ENCODE results near the gene FAM83G. TPM values are rescaled to one million over a fixed set of nuclear protein-coding genes. Genes with fewer than 3 reads are reported as not detected.
A peak's percentile ranks its signal among the peaks of the same experiment; 100 is the strongest.

Gene FAM83G
- polyA plus RNA-seq, 1 of the 3 experiments (the other 2 are of a cell fraction), result 6.5 TPM

GRCh38 chr17:19005137-19005773 lies 691 bp upstream of the FAM83G start:
- H3K4me3 ChIP-seq (ENCODE audit: low read depth in 2 of 2, low read length in 1 of 2), result peak overlapping the region; percentile 58 to 68; a peak in 1 of 4 replicates
- H3K9ac ChIP-seq, result peak overlapping the region; percentile 80; the same call in 1 of the 2 replicates
- CTCF ChIA-PET, result no interaction called here
- H4K20me1 ChIP-seq (ENCODE audit: insufficient read depth), result no peaks in the 10 kb centered on the region
- peak overlapping the region; percentile 13; the same call in 1 of the 2 replicates for H2AFZ ChIP-seq (ENCODE audit: low read depth)
- DNase-seq, result no peak
- H3K9me2 ChIP-seq, result no peaks in the 10 kb centered on the region
- peaks cover 34% of the 10 kb centered on the region; the same call in 1 of the 2 replicates for H3K79me2 ChIP-seq (ENCODE audit: insufficient read depth)
- peaks cover 8 to 14% of the 10 kb centered on the region in 2 experiments; a peak in 2 of 4 replicates for H3K4me1 ChIP-seq (ENCODE audit: control insufficient read depth in 1 of 2, insufficient read depth in 2 of 2, low read depth in 1 of 2, low read length in 1 of 2)
- WGBS (ENCODE audit: low lambda C conversion rate), result 100% methylated on average over 1 of the region's 13 CpGs
- H3K27me3 ChIP-seq (ENCODE audit: insufficient read depth), result no peaks in the 10 kb centered on the region
- H3K9me3 ChIP-seq, result no peaks in the 10 kb centered on the region
- TF ChIP-seq, protein P1, sequence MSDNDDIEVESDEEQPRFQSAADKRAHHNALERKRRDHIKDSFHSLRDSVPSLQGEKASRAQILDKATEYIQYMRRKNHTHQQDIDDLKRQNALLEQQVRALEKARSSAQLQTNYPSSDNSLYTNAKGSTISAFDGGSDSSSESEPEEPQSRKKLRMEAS (IDR thresholded peaks at IDR 0.05; ENCODE audit: low read depth), result no peak
- TF ChIP-seq REST (IDR thresholded peaks at IDR 0.05; ENCODE audit: low read depth, low read length) (no peak), EP300 (IDR thresholded peaks at IDR 0.05; ENCODE audit: borderline replicate concordance in 1 of 2, low read depth in 1 of 2, low read length in 1 of 2) (no peak)
- POLR2A ChIA-PET, result no interaction called here
- H3K27ac ChIP-seq (ENCODE audit: low read depth in 2 of 2, low read length in 1 of 2), result 0 out of 4 replicates have a peak overlapping the region, but pooled peaks of 1 of the 2 experiments have one; percentile 27
- peaks cover 0 to 3% of the 10 kb centered on the region in 2 experiments for H3K36me3 ChIP-seq (replicated peaks in 1 of 2; ENCODE audit: control insufficient read depth in 1 of 2, insufficient read depth in 2 of 2, low read length in 1 of 2)
- H3K4me2 ChIP-seq, result peak overlapping the region; percentile 79; the same call in 1 of the 2 replicates
- peaks cover 15% of the 10 kb centered on the region for H3F3A ChIP-seq (replicated peaks; ENCODE audit: insufficient read depth)

GRCh38 chr17:19003543-19004420 lies 782 bp downstream of the FAM83G start:
- H3K9me2 ChIP-seq, result no peaks in the 10 kb centered on the region
- 75% methylated on average over 58 of the region's 73 CpGs for WGBS (ENCODE audit: low lambda C conversion rate)
- no peak for TF ChIP-seq CHD2 (IDR thresholded peaks at IDR 0.05; ENCODE audit: low read length, partially characterized antibody)
- TF ChIP-seq ZBTB33 (IDR thresholded peaks at IDR 0.05; ENCODE audit: borderline replicate concordance, low read depth), result no peak
- TF ChIP-seq TCF12 (IDR thresholded peaks at IDR 0.05), result no peak
- no peak for TF ChIP-seq FOXJ3 (CRISPR knock-in tag; IDR thresholded peaks at IDR 0.05)
- no peak for TF ChIP-seq MEF2A (IDR thresholded peaks at IDR 0.05; ENCODE audit: borderline replicate concordance, low read depth)
- TF ChIP-seq NRF1 (IDR thresholded peaks at IDR 0.05; ENCODE audit: low read depth, low read length), result no peak
- no peak for TF ChIP-seq ELF1 (IDR thresholded peaks at IDR 0.05)
- H3K9ac ChIP-seq, result peak overlapping the region; percentile 80
- CTCF ChIA-PET, result interaction anchor here (2.0 kb wide), 1 partner anchor 43 kb away, joined by 7 read pairs; no protein-coding TSS in a partner anchor
- H3K4me2 ChIP-seq, result peak overlapping the region; percentile 79
- no peaks in the 10 kb centered on the region for H4K20me1 ChIP-seq (ENCODE audit: insufficient read depth)
- peak overlapping the region in 1 of 2 experiments; percentile 38; a peak in 1 of 4 replicates for H3K27ac ChIP-seq (ENCODE audit: low read depth in 2 of 2, low read length in 1 of 2)
- POLR2A ChIA-PET, result no interaction called here
- H3F3A ChIP-seq (replicated peaks; ENCODE audit: insufficient read depth), result peaks cover 15% of the 10 kb centered on the region
- peak overlapping the region; percentile 58 to 68 for H3K4me3 ChIP-seq (ENCODE audit: low read depth in 2 of 2, low read length in 1 of 2)
- no peaks in the 10 kb centered on the region for H3K27me3 ChIP-seq (ENCODE audit: insufficient read depth)
- H3K36me3 ChIP-seq (replicated peaks in 1 of 2; ENCODE audit: control insufficient read depth in 1 of 2, insufficient read depth in 2 of 2, low read length in 1 of 2), result peaks cover 0 to 4% of the 10 kb centered on the region in 2 experiments
- peaks cover 8 to 14% of the 10 kb centered on the region in 2 experiments; a peak in 2 of 4 replicates for H3K4me1 ChIP-seq (ENCODE audit: control insufficient read depth in 1 of 2, insufficient read depth in 2 of 2, low read depth in 1 of 2, low read length in 1 of 2)
- peak overlapping the region; percentile 65; the same call in 1 of the 2 replicates for H2AFZ ChIP-seq (ENCODE audit: low read depth)
- DNase-seq, result peak; percentile 54
- H3K79me2 ChIP-seq (ENCODE audit: insufficient read depth), result peaks cover 47% of the 10 kb centered on the region; the same call in 1 of the 2 replicates
- H3K9me3 ChIP-seq, result no peaks in the 10 kb centered on the region

Measured in SK-N-SH (cell line).